Cardiac muscle cell (in vitro differentiated cells and primary cell): ENCODE data around the gene ITSN1. TPM values are rescaled to one million over a fixed set of nuclear protein-coding genes. Genes with fewer than 3 reads are reported as not detected.
A peak's percentile ranks its signal among the peaks of the same experiment; 100 is the strongest.

Experiments used
- DNase-seq, 2 donors: peaks; one replicate each; pipeline versions ENCODE4 v3.0.0 to v3.0.0-alpha.2; 2010 to 2017; ENCODE audit warnings: low read depth in 1 of 2, low spot score in 1 of 2
- H3K27ac ChIP-seq: fragments of 200-600 bp; sonication (generic); 2 replicates; pipeline ENCODE4 v1.5.1; 2016
- H3K27me3 ChIP-seq: fragments of 200-600 bp; sonication (generic); 2 replicates; pipeline ENCODE4 v1.6.0; 2016; ENCODE audit warnings: control low read depth
- H3K36me3 ChIP-seq: fragments of 200-600 bp; sonication (generic); 2 replicates; pipeline ENCODE4 v1.5.1; 2016; ENCODE audit warnings: control low read depth
- H3K4me1 ChIP-seq: fragments of 200-600 bp; sonication (generic); 2 replicates; pipeline ENCODE4 v1.8.1; 2017; ENCODE audit warnings: low read depth, mild to moderate bottlenecking, mixed run types
- H3K4me3 ChIP-seq: fragments of 200-600 bp; sonication (generic); 2 replicates; pipeline ENCODE4 v1.5.1; 2016; ENCODE audit warnings: mild to moderate bottlenecking
- H3K9me3 ChIP-seq: fragments of 200-600 bp; sonication (generic); 2 replicates; pipeline ENCODE4 v1.5.1; 2017; ENCODE audit warnings: low read depth, mild to moderate bottlenecking, control low read depth
- polyA plus RNA-seq: library from polyadenylated mRNA; unstranded; fragments of >200 nt; fragmentation: Nextera tagmentation; extraction: Ambion mirVana; gene quantifications from 2 replicates; pipeline ENCODE4 v1.2.1, GENCODE V29; 2016
- total RNA-seq: library from RNA; depleted of rRNA; stranded (reverse); fragments of >200 nt; gene quantifications from 2 replicates; pipeline ENCODE4 v1.2.3, GENCODE V29; 2016
- TF ChIP-seq, protein P1 (sequence below): IDR thresholded peaks from 2 replicates; pipeline ENCODE4 v1.5.1; 2012; ENCODE audit warnings: low read depth, mild to moderate bottlenecking, low read length

The ITSN1 gene
- total and polyA plus RNA-seq, 2 experiments from 2014 or later = 92.4 to 125 TPM

GRCh38 chr21:33685613-33686197 lies 43.4 kb downstream of the ITSN1 start:
- DNase-seq = peak; percentile 28 to 52
- TF ChIP-seq, protein P1, sequence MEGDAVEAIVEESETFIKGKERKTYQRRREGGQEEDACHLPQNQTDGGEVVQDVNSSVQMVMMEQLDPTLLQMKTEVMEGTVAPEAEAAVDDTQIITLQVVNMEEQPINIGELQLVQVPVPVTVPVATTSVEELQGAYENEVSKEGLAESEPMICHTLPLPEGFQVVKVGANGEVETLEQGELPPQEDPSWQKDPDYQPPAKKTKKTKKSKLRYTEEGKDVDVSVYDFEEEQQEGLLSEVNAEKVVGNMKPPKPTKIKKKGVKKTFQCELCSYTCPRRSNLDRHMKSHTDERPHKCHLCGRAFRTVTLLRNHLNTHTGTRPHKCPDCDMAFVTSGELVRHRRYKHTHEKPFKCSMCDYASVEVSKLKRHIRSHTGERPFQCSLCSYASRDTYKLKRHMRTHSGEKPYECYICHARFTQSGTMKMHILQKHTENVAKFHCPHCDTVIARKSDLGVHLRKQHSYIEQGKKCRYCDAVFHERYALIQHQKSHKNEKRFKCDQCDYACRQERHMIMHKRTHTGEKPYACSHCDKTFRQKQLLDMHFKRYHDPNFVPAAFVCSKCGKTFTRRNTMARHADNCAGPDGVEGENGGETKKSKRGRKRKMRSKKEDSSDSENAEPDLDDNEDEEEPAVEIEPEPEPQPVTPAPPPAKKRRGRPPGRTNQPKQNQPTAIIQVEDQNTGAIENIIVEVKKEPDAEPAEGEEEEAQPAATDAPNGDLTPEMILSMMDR = no peak
- Histone ChIP-seq H3K4me3 (peak overlapping the region; percentile 6), H3K27ac (peak overlapping the region; percentile 96), H3K9me3 (no peaks in the 10 kb centered on the region), H3K4me1 (peaks cover 60% of the 10 kb centered on the region), H3K36me3 (no peaks in the 10 kb centered on the region), H3K27me3 (no peaks in the 10 kb centered on the region)

DNA sequence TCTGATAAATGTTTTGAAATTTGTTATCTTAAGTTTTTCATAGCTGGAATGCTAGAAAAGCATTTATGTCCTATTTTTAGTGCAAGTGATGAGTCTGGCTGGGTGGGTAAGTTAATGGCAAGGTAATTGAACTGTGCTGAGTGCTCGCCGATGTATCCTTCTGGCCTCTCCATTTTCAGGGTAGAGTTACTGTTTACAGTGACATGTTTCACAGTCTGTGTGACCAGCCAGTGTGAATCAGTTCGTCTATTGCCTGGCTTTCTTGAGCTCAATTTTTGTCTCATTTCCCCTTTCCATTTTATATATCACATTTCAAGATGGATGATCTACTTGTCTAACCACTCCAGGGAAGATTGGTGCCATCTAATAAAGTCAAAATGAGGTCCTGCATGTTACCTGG lies 44.1 kb downstream of the ITSN1 start:
- TF ChIP-seq, protein P1 = no peak
- DNase-seq = no peak
- Histone ChIP-seq H3K4me3 (peak overlapping the region; percentile 6), H3K36me3 (no peaks in the 10 kb centered on the region), H3K27me3 (no peaks in the 10 kb centered on the region), H3K9me3 (no peaks in the 10 kb centered on the region), H3K27ac (peak overlapping the region; percentile 96), H3K4me1 (peaks cover 62% of the 10 kb centered on the region)

GRCh38 chr21:33687634-33688033 lies 45.3 kb downstream of the ITSN1 start:
- Histone ChIP-seq H3K27me3 (no peaks in the 10 kb centered on the region), H3K36me3 (no peaks in the 10 kb centered on the region), H3K4me1 (peaks cover 74% of the 10 kb centered on the region), H3K27ac (peak overlapping the region; percentile 31), H3K4me3 (no peak overlapping the region), H3K9me3 (no peaks in the 10 kb centered on the region)
- TF ChIP-seq, protein P1 = no peak
- no peak for DNase-seq

DNA sequence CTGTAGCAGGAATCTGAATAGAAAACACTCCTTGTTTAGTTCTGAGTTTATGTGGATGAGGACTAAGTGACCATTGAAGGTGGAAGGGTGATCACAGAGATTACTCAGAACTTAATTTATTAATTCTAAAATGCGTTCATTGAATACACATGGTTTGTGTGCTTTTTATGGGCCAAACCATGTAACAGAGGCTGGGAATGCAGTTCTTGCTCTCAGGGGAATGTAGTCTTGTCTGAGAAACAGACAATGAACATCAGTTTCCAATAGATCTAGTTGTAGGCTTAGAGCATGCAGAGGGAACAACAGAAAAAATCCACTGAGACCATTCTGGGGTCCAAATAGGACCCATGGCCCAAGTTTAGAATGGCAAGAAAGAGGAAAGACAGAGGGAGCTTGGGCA lies 46.1 kb downstream of the ITSN1 start:
- no peaks in the 10 kb centered on the region for H3K36me3 ChIP-seq
- no peaks in the 10 kb centered on the region for H3K27me3 ChIP-seq
- no peaks in the 10 kb centered on the region for H3K9me3 ChIP-seq
- H3K4me1 ChIP-seq = peaks cover 72% of the 10 kb centered on the region
- H3K27ac ChIP-seq = no peak overlapping the region
- TF ChIP-seq, protein P1 = no peak
- no peak for DNase-seq
- H3K4me3 ChIP-seq = no peak overlapping the region

GRCh38 chr21:33690874-33691273 lies 48.6 kb downstream of the ITSN1 start:
- TF ChIP-seq, protein P1 = no peak
- H3K27ac ChIP-seq = peak overlapping the region; percentile 74

More at GRCh38 chr21:33690874-33691273, 48.6 kb downstream of the ITSN1 start:
- no peak for DNase-seq
- Histone ChIP-seq H3K36me3 (no peaks in the 10 kb centered on the region), H3K4me3 (no peak overlapping the region), H3K4me1 (peaks cover 56% of the 10 kb centered on the region), H3K9me3 (no peaks in the 10 kb centered on the region), H3K27me3 (no peaks in the 10 kb centered on the region)
